T-helper 1 cell treated with Interleukin-12 subunit alpha and Interleukin-12 subunit beta and Interleukin-4 antibody, amounts not matched to agents 30 μg/mL and 1 μg/mL, for 36 hours (primary cell): Measurements from ENCODE around the gene CPNE8.

ENCODE experiments used
- H3K27ac Mint-ChIP-seq: one replicate; pipeline ENCODE4 v1.8.0; 2021; ENCODE audit warnings: mild to moderate bottlenecking, mixed read lengths
- H3K27me3 Mint-ChIP-seq: one replicate; pipeline ENCODE4 v1.8.0; 2021; ENCODE audit warnings: low read depth, mixed read lengths
- H3K36me3 Mint-ChIP-seq: one replicate; pipeline ENCODE4 v1.8.0; 2021; ENCODE audit warnings: low read depth, mixed read lengths
- H3K4me1 Mint-ChIP-seq: one replicate; pipeline ENCODE4 v1.8.0; 2021; ENCODE audit warnings: low read depth, mixed read lengths
- H3K4me3 Mint-ChIP-seq: one replicate; pipeline ENCODE4 v1.8.0; 2021; ENCODE audit warnings: mild to moderate bottlenecking, moderate library complexity, mixed read lengths
- H3K9me3 Mint-ChIP-seq: one replicate; pipeline ENCODE4 v1.8.0; 2021; ENCODE audit warnings: mixed read lengths

Gene CPNE8

GRCh38 chr12:38823738-38824137 lies 81.7 kb downstream of the CPNE8 start:
- H3K4me3 Mint-ChIP-seq: no peak overlapping the region

GRCh38 chr12:38823314-38823713 lies 82.1 kb downstream of the CPNE8 start:
- no peak overlapping the region for H3K27ac Mint-ChIP-seq
- H3K27me3 Mint-ChIP-seq: no peaks in the 10 kb centered on the region
- H3K4me1 Mint-ChIP-seq: no peaks in the 10 kb centered on the region
- H3K9me3 Mint-ChIP-seq: no peaks in the 10 kb centered on the region
- no peak overlapping the region for H3K4me3 Mint-ChIP-seq
- no peaks in the 10 kb centered on the region for H3K36me3 Mint-ChIP-seq

More at GRCh38 chr12:38823738-38824137, 81.7 kb downstream of the CPNE8 start:
- Mint-ChIP-seq H3K36me3 (no peaks in the 10 kb centered on the region), H3K9me3 (no peaks in the 10 kb centered on the region), H3K4me1 (no peaks in the 10 kb centered on the region), H3K27me3 (no peaks in the 10 kb centered on the region), H3K27ac (no peak overlapping the region)

GRCh38 chr12:38817942-38818341 lies 87.4 kb downstream of the CPNE8 start:
- H3K36me3 Mint-ChIP-seq: no peaks in the 10 kb centered on the region
- peaks cover 5% of the 10 kb centered on the region for H3K9me3 Mint-ChIP-seq
- no peak overlapping the region for H3K4me3 Mint-ChIP-seq
- no peaks in the 10 kb centered on the region for H3K4me1 Mint-ChIP-seq
- H3K27me3 Mint-ChIP-seq: no peaks in the 10 kb centered on the region
- no peak overlapping the region for H3K27ac Mint-ChIP-seq

GRCh38 chr12:38813923-38814322 lies 91.5 kb downstream of the CPNE8 start:
- Mint-ChIP-seq H3K27me3 (no peaks in the 10 kb centered on the region), H3K27ac (no peak overlapping the region), H3K9me3 (peaks cover 24% of the 10 kb centered on the region)

GRCh38 chr12:38811814-38812356 lies 93.5 kb downstream of the CPNE8 start:
- peaks cover 3% of the 10 kb centered on the region for H3K36me3 Mint-ChIP-seq
- H3K4me1 Mint-ChIP-seq: peaks cover 2% of the 10 kb centered on the region
- no peaks in the 10 kb centered on the region for H3K27me3 Mint-ChIP-seq
- H3K4me3 Mint-ChIP-seq: no peak overlapping the region
- H3K9me3 Mint-ChIP-seq: peaks cover 29% of the 10 kb centered on the region
- no peak overlapping the region for H3K27ac Mint-ChIP-seq

More at GRCh38 chr12:38813923-38814322, 91.5 kb downstream of the CPNE8 start:
- H3K36me3 Mint-ChIP-seq: peaks cover 3% of the 10 kb centered on the region
- no peak overlapping the region for H3K4me3 Mint-ChIP-seq
- peaks cover 2% of the 10 kb centered on the region for H3K4me1 Mint-ChIP-seq

- H3K27ac Mint-ChIP-seq: no peak overlapping the region
- H3K36me3 Mint-ChIP-seq: peaks cover 3% of the 10 kb centered on the region
- H3K4me3 Mint-ChIP-seq: no peak overlapping the region
- H3K4me1 Mint-ChIP-seq: peaks cover 2% of the 10 kb centered on the region
- H3K9me3 Mint-ChIP-seq: peaks cover 24% of the 10 kb centered on the region
- H3K27me3 Mint-ChIP-seq: no peaks in the 10 kb centered on the region
Observed at GRCh38 chr12:38809832-38810231, 95.6 kb downstream of the CPNE8 start.

- Mint-ChIP-seq H3K27me3 (no peaks in the 10 kb centered on the region), H3K9me3 (peaks cover 48% of the 10 kb centered on the region), H3K27ac (no peak overlapping the region), H3K36me3 (peaks cover 7% of the 10 kb centered on the region), H3K4me1 (peaks cover under 1% of the 10 kb centered on the region), H3K4me3 (no peak overlapping the region)
Observed at GRCh38 chr12:38788106-38788505, 117.3 kb downstream of the CPNE8 start.

- peaks cover 50% of the 10 kb centered on the region for H3K9me3 Mint-ChIP-seq
- H3K27me3 Mint-ChIP-seq: no peaks in the 10 kb centered on the region
- H3K4me1 Mint-ChIP-seq: peaks cover 5% of the 10 kb centered on the region
- no peak overlapping the region for H3K27ac Mint-ChIP-seq
- H3K4me3 Mint-ChIP-seq: no peak overlapping the region
- H3K36me3 Mint-ChIP-seq: peaks cover 8% of the 10 kb centered on the region
Observed at GRCh38 chr12:38785381-38785780, 120.0 kb downstream of the CPNE8 start.

- H3K27me3 Mint-ChIP-seq: no peaks in the 10 kb centered on the region
- H3K9me3 Mint-ChIP-seq: peaks cover 37% of the 10 kb centered on the region
- peaks cover 8% of the 10 kb centered on the region for H3K36me3 Mint-ChIP-seq
- H3K27ac Mint-ChIP-seq: no peak overlapping the region
- no peak overlapping the region for H3K4me3 Mint-ChIP-seq
- peaks cover 5% of the 10 kb centered on the region for H3K4me1 Mint-ChIP-seq
Observed at GRCh38 chr12:38783304-38783703, 122.1 kb downstream of the CPNE8 start.

GRCh38 chr12:38782359-38782758 lies 123.0 kb downstream of the CPNE8 start:
- Mint-ChIP-seq H3K4me1 (peaks cover 5% of the 10 kb centered on the region), H3K36me3 (peaks cover 4% of the 10 kb centered on the region), H3K9me3 (peaks cover 27% of the 10 kb centered on the region), H3K27me3 (no peaks in the 10 kb centered on the region), H3K27ac (no peak overlapping the region), H3K4me3 (no peak overlapping the region)

GRCh38 chr12:38776647-38777046 lies 128.7 kb downstream of the CPNE8 start:
- Mint-ChIP-seq H3K4me1 (peaks cover 4% of the 10 kb centered on the region), H3K36me3 (peaks cover 1% of the 10 kb centered on the region), H3K4me3 (no peak overlapping the region), H3K27me3 (no peaks in the 10 kb centered on the region), H3K9me3 (peaks cover 12% of the 10 kb centered on the region), H3K27ac (no peak overlapping the region)

GRCh38 chr12:38775457-38775856 lies 129.9 kb downstream of the CPNE8 start:
- H3K9me3 Mint-ChIP-seq: peaks cover 7% of the 10 kb centered on the region
- H3K4me3 Mint-ChIP-seq: no peak overlapping the region
- no peaks in the 10 kb centered on the region for H3K36me3 Mint-ChIP-seq
- H3K27me3 Mint-ChIP-seq: no peaks in the 10 kb centered on the region
- H3K4me1 Mint-ChIP-seq: peaks cover 5% of the 10 kb centered on the region
- H3K27ac Mint-ChIP-seq: no peak overlapping the region

- Mint-ChIP-seq H3K9me3 (no peaks in the 10 kb centered on the region), H3K4me1 (peaks cover 5% of the 10 kb centered on the region), H3K27ac (no peak overlapping the region), H3K36me3 (no peaks in the 10 kb centered on the region), H3K27me3 (no peaks in the 10 kb centered on the region), H3K4me3 (no peak overlapping the region)
Observed at GRCh38 chr12:38772437-38772836, 133.0 kb downstream of the CPNE8 start.

- Mint-ChIP-seq H3K4me1 (peaks cover 5% of the 10 kb centered on the region), H3K36me3 (no peaks in the 10 kb centered on the region), H3K27me3 (no peaks in the 10 kb centered on the region), H3K9me3 (no peaks in the 10 kb centered on the region), H3K27ac (peak overlapping the region; percentile 76), H3K4me3 (peak overlapping the region; percentile 42)
Observed at GRCh38 chr12:38771871-38772270, 133.5 kb downstream of the CPNE8 start.

GRCh38 chr12:38761636-38762342 lies 143.6 kb downstream of the CPNE8 start:
- H3K27ac Mint-ChIP-seq: no peak overlapping the region
- H3K27me3 Mint-ChIP-seq: no peaks in the 10 kb centered on the region
- no peaks in the 10 kb centered on the region for H3K4me1 Mint-ChIP-seq
- H3K4me3 Mint-ChIP-seq: no peak overlapping the region
- peaks cover 2% of the 10 kb centered on the region for H3K36me3 Mint-ChIP-seq
- no peaks in the 10 kb centered on the region for H3K9me3 Mint-ChIP-seq
